Brain pericyte (primary cell): ENCODE measurements around the gene CASP12.
"Not testable (repeated sequence)": the region's sequence is repeated elsewhere in the genome, so short reads cannot be mapped to it uniquely, and the experiment has no call there.

Experiments used
- DNase-seq: peaks from one replicate; pipeline ENCODE4 v3.0.0-alpha.2; 2012; ENCODE audit warnings: low read depth, low spot score

CASP12 gene

DNA sequence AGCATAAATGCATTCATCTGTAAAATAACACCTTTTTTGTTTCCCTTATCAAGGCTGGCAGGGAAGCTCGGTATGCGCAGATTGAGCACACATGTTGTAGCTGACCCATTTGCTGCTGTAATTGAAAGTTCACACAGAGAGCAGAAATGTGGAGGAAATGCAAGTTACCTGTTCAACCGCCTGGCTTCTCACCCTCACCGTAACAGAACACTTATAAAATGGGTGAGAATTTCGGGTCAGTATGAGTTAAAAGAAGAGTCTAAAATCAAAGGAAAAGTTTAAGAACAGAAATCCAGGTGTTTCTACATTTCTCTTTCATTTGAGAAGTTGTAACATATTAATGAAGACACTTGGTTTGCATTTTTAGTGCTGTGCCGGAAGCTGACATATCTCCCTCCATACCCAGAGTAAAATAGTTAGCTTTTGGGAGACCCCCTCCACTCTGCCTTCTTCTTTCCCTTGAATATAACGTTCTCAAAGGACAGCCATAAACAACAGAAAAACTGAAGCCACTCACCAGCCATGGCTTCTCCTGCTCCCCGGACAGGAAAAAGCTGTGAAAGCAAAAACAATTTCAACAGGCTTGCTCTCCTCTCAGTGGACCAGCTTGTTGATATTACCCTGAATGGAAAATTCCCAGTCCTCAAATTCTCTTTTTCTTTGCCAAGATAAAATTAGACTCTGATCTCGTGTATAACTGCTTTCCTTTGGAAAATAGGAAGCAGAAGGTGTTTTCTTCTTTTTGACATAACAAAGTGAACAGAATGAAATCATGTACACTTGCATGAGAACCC lies at the start of gene CASP12:
CASP12 (minus strand) TSS at position 570 of the 794 bp plus-strand sequence.
- DNase-seq, result no peak

DNA sequence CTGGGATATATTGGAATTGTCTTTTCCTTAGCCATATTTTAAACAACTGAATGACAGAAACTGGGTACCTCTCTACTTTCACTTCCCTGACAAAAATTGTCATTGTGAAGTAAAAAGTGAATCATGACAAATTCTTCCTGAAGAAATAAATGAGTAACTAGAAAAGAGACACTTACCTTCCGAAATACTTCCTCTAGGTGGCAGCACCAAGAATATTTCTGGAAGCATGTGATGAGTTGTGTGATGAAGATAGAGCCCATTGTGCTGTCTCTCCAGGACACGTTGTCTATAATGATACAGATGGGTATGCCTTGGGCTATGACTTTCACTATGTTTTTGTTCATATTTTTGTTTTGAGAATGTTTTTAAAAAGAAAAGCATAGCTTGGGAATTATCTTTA lies 48.6 kb upstream of the CASP12 start:
- DNase-seq, result no peak

DNA sequence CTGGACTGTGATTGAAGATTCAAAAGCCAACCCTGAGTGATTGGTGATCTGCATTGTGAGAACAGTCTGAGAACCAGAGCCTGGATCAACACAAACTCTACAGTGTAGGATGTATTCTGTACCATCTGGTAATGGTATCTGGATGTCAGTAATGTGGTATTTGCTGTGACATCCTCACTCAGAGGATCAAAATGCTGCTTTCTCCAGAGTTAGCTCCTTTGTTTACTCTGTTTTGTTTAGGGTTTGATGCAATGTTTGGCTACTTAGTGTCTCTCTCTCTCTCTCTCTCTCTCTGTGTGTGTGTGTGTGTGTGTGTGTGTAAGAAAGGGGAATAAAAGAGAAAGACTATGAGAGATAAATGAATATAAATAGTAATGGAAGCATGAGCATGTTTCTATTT lies 45.8 kb upstream of the CASP12 start:
- no peak for DNase-seq

- DNase-seq, result no peak
These were observed 45.3 kb upstream of the CASP12 start for GRCh38 chr11:104943561-104943960.

DNA sequence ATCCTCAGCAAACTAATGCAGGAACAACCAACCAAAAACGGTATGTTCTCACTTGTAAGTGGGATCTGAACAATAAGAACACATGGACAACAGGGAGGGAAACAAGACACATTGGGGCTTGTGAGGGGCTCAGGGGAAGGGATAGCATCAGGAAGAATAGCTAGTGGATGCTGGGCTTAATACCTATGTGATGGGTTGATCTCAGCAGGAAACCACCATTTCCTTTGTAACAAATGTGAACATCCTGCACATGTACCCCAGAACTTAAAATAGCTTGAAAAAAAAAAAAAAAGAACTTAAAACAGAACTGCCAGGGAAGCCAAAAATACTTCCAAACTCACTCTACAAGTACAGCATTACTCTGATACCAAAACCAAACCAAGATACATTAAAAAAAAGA lies 36.3 kb upstream of the CASP12 start:
- no peak for DNase-seq

DNA sequence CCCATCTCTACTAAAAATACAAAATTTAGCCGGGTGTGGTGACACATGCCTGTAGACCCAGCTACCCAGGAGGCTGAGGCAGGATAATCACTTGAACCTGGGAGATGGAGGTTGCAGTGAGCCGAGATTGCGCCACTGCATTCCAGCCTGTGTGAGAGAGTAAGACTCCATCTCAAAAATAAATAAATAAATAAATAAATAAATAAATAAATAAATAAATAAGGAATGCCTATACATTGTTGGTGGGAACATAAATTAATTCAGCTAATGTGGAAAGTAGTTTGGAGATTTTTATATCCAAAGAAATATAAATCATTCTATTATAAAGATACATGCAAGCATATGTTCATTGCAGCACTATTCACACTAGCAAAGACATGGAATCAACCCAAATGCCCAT lies 35.8 kb upstream of the CASP12 start:
- not testable (repeated sequence) for DNase-seq

GRCh38 chr11:104928811-104929210 lies 30.6 kb upstream of the CASP12 start:
- DNase-seq, result no peak

GRCh38 chr11:104926771-104927611 lies 28.7 kb upstream of the CASP12 start:
- DNase-seq, result no peak

DNA sequence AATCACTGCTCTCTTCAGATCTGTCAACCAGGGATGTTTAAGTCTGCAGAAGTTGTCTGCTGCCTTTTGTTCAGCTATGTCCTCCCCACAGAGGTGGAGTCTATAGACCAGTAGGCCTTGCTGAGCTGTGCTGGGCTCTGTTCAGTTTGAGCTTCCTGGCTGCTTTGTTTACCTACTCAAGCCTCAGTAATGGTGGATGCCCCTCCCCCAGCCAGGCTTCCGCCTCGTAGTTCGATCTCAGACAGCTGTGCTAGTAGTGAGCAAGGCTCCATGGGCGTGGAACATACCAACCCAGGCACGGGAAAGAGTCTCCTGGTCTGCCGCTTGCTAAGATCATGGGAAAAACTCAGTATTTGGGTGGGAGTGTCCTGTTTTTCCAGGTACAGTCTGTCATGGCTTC lies 27.6 kb upstream of the CASP12 start:
- no peak for DNase-seq

GRCh38 chr11:104918113-104918824 lies 20.0 kb upstream of the CASP12 start:
- no peak for DNase-seq

DNA sequence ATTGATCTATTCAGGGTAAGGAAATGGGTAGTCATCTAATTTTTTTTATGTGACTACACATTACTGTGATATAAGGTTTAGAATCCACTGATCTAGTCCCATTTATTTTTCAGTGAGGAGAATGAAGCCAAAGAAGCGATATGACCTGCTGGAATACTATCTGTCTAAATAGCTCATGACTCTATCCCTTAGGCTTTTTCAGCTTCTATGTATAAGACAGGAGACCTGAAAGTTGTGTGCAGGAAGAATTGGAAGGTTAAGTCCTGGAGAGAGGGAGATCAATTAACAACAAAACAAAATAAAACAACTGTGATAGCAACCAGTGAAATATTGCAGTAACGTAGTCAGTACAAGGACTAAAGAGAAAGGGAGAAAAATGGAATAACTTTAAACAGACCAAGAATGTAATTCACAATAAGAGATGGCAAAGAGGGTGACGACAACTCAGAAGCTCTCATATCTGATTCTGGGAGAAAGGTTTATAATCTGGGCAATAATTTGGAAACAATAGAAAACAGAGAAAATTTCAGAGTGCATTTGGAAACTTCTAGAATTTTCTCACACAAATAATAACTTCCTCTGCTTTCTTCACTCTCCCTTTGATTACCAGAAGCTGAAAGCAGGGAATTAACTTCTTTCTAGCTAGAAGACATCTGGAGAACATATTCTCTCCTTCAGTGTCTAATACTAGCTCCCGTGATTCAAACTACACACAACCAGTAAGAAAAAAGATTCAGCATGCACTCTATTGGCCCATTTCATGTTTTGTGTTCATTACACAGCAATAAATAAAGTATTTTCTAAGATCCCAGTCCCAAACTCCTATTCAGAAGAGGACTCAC lies 19.2 kb upstream of the CASP12 start:
- DNase-seq, result no peak

- DNase-seq, result no peak
These were observed 18.2 kb upstream of the CASP12 start for GRCh38 chr11:104916442-104916841.

GRCh38 chr11:104912102-104912501 lies 13.8 kb upstream of the CASP12 start:
- no peak for DNase-seq

- no peak for DNase-seq
These were observed 9.9 kb upstream of the CASP12 start for GRCh38 chr11:104908186-104908531.

DNA sequence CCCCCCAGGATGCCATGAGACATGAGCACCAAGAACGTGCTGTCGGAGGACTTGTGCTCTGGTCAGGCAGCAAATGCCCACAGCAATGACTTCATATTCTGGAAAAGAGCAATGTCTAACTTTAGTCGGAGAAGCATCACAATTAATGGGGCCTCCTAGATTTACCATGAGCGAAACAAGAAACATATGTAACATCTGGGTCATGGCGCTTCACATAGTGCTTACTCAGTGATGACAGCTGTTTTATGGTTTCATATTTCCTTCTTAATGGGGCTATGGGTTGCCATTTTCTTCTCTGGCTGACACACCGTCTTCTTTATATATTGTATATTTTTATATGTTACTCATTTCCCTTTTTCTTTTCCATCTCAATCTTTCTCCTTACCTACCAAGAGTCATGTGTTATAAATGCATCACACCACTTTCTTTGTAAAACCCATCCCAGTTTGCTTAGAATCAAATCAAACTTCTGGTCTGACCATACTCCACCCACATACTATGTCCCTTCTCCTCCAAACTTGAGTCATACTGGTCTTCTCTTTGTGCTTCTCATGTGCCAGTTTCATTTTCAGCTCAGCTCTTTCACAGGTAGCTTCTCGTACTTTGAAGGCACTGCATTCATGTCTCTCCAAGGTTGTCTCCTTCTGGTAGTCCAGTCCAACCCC lies 9.4 kb upstream of the CASP12 start:
- no peak for DNase-seq

GRCh38 chr11:104905271-104905670 lies 7.0 kb upstream of the CASP12 start:
- no peak for DNase-seq

DNA sequence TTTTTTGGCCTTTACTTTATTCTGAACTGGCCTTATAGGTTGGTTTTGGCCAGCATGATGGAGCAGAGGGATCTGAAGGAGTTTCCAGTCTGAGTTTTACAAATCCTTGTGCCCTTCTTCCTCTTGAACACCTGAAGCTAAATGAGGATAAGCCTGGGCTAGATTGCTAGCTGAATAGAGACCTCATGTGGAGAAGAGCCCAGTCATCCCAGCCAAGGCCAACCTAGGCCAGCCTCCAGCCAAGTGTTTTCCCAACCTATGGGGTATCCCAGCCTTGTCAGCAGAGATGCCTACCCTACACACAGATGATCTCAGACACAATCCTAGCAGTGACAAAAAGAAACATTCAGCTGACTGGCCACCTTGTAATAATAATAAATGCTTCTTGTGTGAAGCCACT lies 966 bp upstream of the CASP12 start:
- DNase-seq, result no peak

DNA sequence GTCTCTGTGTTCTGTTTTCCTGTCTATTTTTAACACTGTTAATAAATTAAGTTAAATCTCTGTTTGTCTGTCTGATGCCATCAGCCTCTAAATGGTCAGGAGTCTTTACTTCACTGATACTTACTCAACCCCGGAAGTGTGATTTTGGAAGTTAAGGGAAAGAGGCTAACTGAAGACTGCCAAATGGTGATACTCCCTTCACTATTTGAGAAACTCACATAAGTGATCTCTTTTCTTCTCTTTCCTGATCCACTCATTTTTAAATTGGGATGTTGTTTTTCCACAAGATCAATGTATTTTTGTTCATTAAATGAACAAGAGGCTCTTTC lies 389 bp upstream of the CASP12 start:
- DNase-seq, result no peak

- no peak for DNase-seq
These were observed 2.6 kb downstream of the CASP12 start for GRCh38 chr11:104895634-104896033.

DNA sequence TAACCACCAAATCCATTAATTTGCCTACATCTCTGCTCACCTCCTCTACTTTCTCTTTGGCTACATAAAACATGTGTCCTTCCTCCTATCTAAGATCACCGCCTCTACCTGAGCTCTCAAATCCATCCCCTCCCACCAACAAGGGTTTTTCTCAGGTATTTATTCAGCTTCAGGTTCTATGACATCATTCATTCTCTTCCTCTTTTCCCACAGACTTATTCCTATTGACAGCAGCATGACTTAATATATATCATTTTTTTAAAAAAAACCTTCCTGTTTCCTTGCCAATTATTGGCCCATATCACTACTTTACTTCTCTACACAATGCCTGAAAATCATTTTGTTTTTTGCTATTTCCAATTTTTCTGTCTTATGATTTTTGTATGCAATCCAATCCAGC lies 4.4 kb downstream of the CASP12 start:
- no peak for DNase-seq
